IPS-18c (cell line): Measurements from ENCODE around the gene B4GALT7.
"Not testable (repeated sequence)": the region's sequence is repeated elsewhere in the genome, so short reads cannot be mapped to it uniquely, and the experiment has no call there.

Experiments used
- H3K4me3 ChIP-seq: 2 replicates; pipeline ENCODE4 v1.7.0; 2013; ENCODE audit warnings: low read depth, mild to moderate bottlenecking, low read length, moderate library complexity; ENCODE audit not compliant: insufficient read depth
- H3K9me3 ChIP-seq: one replicate; pipeline ENCODE4 v1.6.1; 2013; ENCODE audit warnings: mild to moderate bottlenecking, low read length, moderate library complexity; ENCODE audit not compliant: control insufficient read depth, insufficient read depth

The B4GALT7 gene

DNA sequence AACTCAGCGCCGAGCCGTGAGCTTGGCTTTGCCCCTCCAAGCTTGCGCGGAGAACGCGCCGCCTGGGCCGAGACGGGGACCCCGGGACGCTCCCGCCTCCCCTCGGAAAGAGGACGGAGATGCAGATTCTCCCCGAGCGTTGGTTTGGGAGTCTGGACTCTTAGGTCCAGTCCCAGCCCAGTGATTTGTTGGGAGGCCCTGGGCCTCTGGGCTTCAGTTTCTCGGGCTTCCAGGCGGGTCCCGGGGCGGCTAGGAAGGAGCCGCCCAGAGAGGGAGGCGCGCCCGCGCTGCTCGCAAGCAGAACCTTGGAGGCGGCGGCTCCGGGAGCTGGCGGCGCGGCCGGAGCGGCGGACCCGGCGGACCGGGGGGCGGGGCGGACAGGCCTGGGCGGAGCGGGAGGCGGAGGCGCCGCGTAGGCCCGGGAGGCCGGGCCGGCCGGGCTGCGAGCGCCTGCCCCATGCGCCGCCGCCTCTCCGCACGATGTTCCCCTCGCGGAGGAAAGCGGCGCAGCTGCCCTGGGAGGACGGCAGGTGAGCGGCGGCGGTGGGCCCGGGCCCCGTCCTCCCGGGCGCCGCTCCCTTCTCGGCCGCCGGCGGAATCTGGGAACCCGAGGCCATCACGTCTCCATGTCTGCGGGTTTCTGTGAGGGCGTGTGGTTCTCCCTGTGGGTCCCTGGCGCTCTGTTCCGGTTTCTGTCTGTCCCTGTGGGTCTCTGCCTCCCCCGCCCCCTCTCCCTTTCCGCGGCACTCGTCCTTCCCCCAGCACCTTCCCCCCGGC lies at the start of gene B4GALT7:
Gene B4GALT7 (plus strand): TSS at position 402 of the 777 bp plus-strand sequence. CDS start 79 bp downstream, at position 481.
- Histone ChIP-seq H3K4me3 (peak within 1 kb of the TSS; percentile 93), H3K9me3 (peaks cover 2% of the 10 kb centered on the region)

GRCh38 chr5:177552839-177553455 lies 47.0 kb upstream of the B4GALT7 start:
- no peaks in the 10 kb centered on the region for H3K9me3 ChIP-seq
- peak overlapping the region; percentile 92 for H3K4me3 ChIP-seq

DNA sequence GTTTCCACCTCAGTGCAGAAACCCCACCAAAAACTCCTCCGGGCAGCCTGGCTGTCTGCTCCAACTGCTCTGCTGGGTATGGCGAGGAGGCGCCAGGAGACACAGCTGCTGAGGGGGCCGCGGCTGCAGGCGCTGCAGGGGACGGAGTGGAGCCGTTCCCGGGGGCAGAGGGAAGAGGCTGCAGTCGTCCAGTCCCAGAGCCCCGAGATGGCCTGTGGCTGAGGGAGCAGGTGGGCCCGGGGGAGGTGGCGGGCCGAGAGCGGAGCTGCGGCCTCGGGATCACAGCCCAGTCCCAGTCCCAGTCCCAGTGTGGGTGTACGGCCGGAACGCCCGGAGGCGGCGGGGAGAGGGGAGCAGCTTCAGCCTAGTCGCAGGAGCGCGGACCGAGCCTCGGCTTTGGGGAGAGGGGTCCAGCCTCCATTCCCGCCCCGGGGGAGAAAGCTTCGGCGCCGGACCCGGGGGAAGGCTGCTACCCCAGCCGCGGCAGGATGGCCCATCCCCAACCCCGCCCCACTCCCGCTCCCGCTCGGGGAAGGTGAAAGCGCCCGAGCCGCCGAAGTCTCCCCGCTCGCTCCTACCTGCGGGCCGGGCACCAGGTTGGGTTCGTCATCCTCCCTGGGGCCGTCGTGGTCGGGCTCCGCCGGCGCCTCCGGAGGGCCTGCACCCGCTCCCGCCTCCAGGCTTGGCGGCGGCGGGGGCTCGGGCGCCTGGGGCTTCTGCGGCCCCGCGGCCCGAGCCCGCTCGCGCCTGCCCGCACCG lies 46.1 kb upstream of the B4GALT7 start:
- H3K9me3 ChIP-seq = no peaks in the 10 kb centered on the region

DNA sequence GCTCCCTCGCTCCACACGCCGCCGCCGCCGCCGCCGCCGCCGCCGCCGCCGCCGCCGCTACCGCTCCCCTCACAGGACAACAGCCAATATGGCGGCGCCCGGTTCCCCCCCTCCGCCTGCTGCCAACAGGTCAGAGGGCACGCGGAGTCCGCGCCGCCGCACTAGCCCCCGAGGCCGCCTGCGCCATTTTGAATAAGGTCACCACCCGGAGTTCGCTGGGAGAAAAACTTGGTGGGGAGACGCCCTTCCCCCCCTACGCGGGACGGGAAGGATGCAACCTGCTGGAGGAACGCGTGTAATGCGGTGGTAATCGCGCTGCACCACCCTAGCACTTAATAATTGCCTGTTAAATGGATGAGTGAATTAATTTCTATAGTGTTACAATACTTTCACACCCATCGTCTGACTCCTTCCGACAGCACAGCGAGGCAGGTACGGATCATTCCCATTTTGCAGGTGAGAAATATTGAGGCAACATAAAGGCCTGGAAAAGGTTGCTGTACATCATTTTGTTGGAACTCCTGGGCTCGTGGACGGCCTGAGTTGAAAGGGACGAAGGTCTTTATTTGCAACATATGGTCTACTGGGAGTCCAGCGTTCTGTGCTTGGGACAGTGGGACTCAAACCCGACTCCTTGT lies 45.3 kb upstream of the B4GALT7 start, which contains the start of gene FAM193B:
Gene FAM193B (minus strand): TSS at position 90 of the 638 bp plus-strand sequence. CDS start 105 bp downstream, outside the sequence.
- Histone ChIP-seq H3K4me3 (peak within 1 kb of the TSS; percentile 92), H3K9me3 (no peaks in the 10 kb centered on the region)

More for the DNA sequence above, 46.1 kb upstream of the B4GALT7 start:
- peak overlapping the region; percentile 92 for H3K4me3 ChIP-seq

DNA sequence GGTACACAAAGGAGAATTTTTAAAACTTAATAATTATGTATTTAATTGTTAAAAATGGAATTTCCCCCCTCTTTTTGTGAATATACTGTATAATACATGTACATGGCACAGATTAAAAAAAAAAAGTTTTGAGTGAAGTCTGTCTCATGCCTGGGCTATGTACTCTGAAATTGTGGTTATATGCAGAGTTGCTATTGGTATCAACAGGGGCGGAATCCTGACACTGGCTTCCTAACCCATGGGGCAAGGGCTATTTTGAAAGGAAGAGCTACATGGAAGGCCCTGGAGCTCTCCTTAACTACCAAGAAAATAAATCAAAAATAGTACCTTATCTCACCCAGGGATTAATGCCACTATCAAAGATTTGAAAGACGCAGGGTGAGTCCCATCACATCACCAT lies 44.7 kb upstream of the B4GALT7 start:
- no peaks in the 10 kb centered on the region for H3K9me3 ChIP-seq
- no peak overlapping the region for H3K4me3 ChIP-seq

DNA sequence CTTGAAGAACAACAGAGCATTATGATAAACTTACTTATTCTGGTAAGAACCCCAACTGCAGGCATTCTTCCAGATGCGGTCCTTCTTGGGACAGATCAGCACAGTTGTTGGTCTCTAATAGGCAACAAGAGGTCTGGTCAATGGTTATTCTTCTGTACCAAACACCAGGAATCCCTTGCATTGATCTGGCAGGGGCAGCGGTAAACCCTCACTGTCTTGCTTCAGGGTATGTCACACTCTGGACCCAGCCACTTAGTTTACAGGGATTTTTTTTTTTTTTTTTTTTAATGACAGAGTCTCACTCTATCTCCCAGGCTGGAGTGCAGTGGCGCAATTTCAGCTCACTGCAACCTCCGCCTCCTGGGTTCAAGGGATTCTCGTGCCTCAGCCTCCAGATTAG lies 44.3 kb upstream of the B4GALT7 start:
- Histone ChIP-seq H3K4me3 (no peak overlapping the region), H3K9me3 (no peaks in the 10 kb centered on the region)

- Histone ChIP-seq H3K4me3 (no peak overlapping the region), H3K9me3 (peaks cover 3% of the 10 kb centered on the region)
Observed at GRCh38 chr5:177557041-177557647, 42.8 kb upstream of the B4GALT7 start.

- Histone ChIP-seq H3K4me3 (no peak overlapping the region), H3K9me3 (peaks cover 8% of the 10 kb centered on the region)
Observed at GRCh38 chr5:177557796-177558195, 42.1 kb upstream of the B4GALT7 start.

DNA sequence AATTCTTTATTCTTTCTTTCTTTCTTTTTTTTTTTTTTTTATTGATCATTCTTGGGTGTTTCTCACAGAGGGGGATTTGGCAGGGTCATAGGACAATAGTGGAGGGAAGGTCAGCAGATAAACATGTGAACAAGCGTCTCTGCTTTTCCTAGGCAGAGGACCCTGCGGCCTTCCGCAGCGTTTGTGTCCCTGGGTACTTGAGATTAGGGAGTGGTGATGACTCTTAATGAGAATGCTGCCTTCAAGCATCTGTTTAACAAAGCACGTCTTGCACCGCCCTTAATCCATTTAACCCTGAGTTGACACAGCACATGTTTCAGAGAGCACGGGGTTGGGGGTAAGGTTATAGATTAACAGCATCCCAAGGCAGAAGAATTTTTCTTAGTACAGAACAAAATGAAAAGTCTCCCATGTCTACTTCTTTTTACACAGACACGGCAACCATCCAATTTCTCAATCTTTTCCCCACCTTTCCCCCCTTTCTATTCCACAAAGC lies 40.4 kb upstream of the B4GALT7 start:
- not testable (repeated sequence) for H3K4me3 ChIP-seq, H3K9me3 ChIP-seq

- Histone ChIP-seq H3K9me3 (peaks cover 8% of the 10 kb centered on the region), H3K4me3 (no peak overlapping the region)
Observed at GRCh38 chr5:177565046-177565445, 34.9 kb upstream of the B4GALT7 start.

GRCh38 chr5:177568326-177568725 lies 31.6 kb upstream of the B4GALT7 start:
- H3K4me3 ChIP-seq = no peak overlapping the region
- H3K9me3 ChIP-seq = no peaks in the 10 kb centered on the region

- no peak overlapping the region for H3K4me3 ChIP-seq
- no peaks in the 10 kb centered on the region for H3K9me3 ChIP-seq
Observed at GRCh38 chr5:177569894-177570293, 30.0 kb upstream of the B4GALT7 start.

- no peak overlapping the region for H3K4me3 ChIP-seq
Observed at GRCh38 chr5:177575488-177575887, 24.4 kb upstream of the B4GALT7 start.

DNA sequence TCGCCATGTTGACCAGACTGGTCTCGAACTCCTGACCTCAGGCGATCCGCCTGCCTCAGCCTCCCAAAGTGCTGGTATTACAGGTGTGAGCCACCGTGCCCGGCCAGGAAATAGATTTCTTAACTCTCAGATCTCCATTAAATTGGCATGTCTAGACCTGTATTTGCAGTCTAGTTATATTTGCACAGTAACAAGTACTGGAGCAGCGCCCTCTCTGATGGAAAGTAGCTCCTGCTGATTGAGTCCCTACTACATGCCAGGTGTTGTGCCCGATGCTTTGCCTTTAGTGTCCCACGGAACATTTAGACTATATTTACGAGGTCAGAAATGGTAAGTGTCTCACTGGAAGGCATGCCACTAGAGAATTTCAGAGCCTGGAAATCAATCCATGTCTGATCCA lies 23.8 kb upstream of the B4GALT7 start:
- H3K9me3 ChIP-seq = peaks cover 2% of the 10 kb centered on the region

More at GRCh38 chr5:177575488-177575887, 24.4 kb upstream of the B4GALT7 start:
- peaks cover 2% of the 10 kb centered on the region for H3K9me3 ChIP-seq

GRCh38 chr5:177578316-177578715 lies 21.6 kb upstream of the B4GALT7 start:
- H3K4me3 ChIP-seq = no peak overlapping the region
- H3K9me3 ChIP-seq = peaks cover 2% of the 10 kb centered on the region

More for the DNA sequence above, 23.8 kb upstream of the B4GALT7 start:
- no peak overlapping the region for H3K4me3 ChIP-seq

- Histone ChIP-seq H3K9me3 (no peaks in the 10 kb centered on the region), H3K4me3 (no peak overlapping the region)
Observed at GRCh38 chr5:177588413-177588909, 11.5 kb upstream of the B4GALT7 start.
